OCI-LY1 (cell line): Measurements from ENCODE around the gene GUCY1A2.

Experiments used
- H2AFZ ChIP-seq: fragments of 200-600 bp; sonication (generic), shearing (Covaris generic); 2 replicates; pipeline ENCODE4 v1.6.0; 2014; ENCODE audit warnings: antibody characterized with exemption, mild to moderate bottlenecking, low read length
- H3F3A ChIP-seq: fragments of 200-600 bp; sonication (generic), shearing (Covaris generic); 2 replicates; pipeline ENCODE4 v1.6.0; 2014; ENCODE audit warnings: mild to moderate bottlenecking, antibody characterized with exemption, low read length, moderate library complexity; ENCODE audit not compliant: insufficient read depth
- H3K27ac ChIP-seq: fragments of 200-600 bp; sonication (generic); 2 replicates; pipeline ENCODE4 v1.5.1; 2014; ENCODE audit warnings: low read length, mixed run types, mild to moderate bottlenecking, low read depth; ENCODE audit not compliant: poor library complexity, severe bottlenecking
- H3K27me3 ChIP-seq: fragments of 200-600 bp; sonication (generic); 2 replicates; pipeline ENCODE4 v1.6.0; 2014; ENCODE audit warnings: antibody characterized with exemption, mild to moderate bottlenecking, low read length, moderate library complexity; ENCODE audit not compliant: insufficient read depth
- H3K36me3 ChIP-seq: fragments of 200-600 bp; sonication (generic); 2 replicates; pipeline ENCODE4 v1.6.1; 2014; ENCODE audit warnings: mild to moderate bottlenecking, antibody characterized with exemption, low read length, moderate library complexity, mixed read lengths; ENCODE audit not compliant: insufficient read depth
- H3K4me1 ChIP-seq: fragments of 200-600 bp; sonication (generic); 2 replicates; pipeline ENCODE4 v1.5.1; 2014; ENCODE audit warnings: mild to moderate bottlenecking, low read length, moderate library complexity; ENCODE audit not compliant: insufficient read depth, severe bottlenecking
- H3K4me2 ChIP-seq: fragments of 200-600 bp; sonication (generic), shearing (Covaris generic); 2 replicates; pipeline ENCODE4 v1.6.1; 2014; ENCODE audit warnings: low read length
- H3K4me3 ChIP-seq: fragments of 200-600 bp; sonication (generic); 2 replicates; pipeline ENCODE4 v1.5.1; 2014; ENCODE audit warnings: low read length, low read depth, mild to moderate bottlenecking, mixed read lengths; ENCODE audit not compliant: poor library complexity, severe bottlenecking
- H3K79me2 ChIP-seq: fragments of 200-600 bp; shearing (Covaris generic); 2 replicates; pipeline ENCODE4 v1.6.1; 2016; ENCODE audit warnings: mixed run types, low read length, mixed read lengths; ENCODE audit not compliant: insufficient read depth
- H3K9ac ChIP-seq: fragments of 200-600 bp; sonication (generic), shearing (Covaris generic); 2 replicates; pipeline ENCODE4 v1.6.1; 2014; ENCODE audit warnings: mild to moderate bottlenecking, low read length, mixed read lengths
- H3K9me2 ChIP-seq: fragments of 200-600 bp; sonication (generic), shearing (Covaris generic); 2 replicates; pipeline ENCODE4 v1.6.1; 2014; ENCODE audit warnings: low read depth, mild to moderate bottlenecking, low read length, mixed read lengths
- H3K9me3 ChIP-seq: fragments of 200-600 bp; shearing (Covaris generic); 2 replicates; pipeline ENCODE4 v1.6.1; 2014; ENCODE audit warnings: low read length, mixed read lengths
- H4K20me1 ChIP-seq: fragments of 200-600 bp; sonication (generic), shearing (Covaris generic); 2 replicates; pipeline ENCODE4 v1.6.0; 2016; ENCODE audit warnings: mild to moderate bottlenecking, low read length; ENCODE audit not compliant: insufficient read depth
- EZH2 ChIP-seq: fragments of 200-600 bp; sonication (generic), shearing (Covaris generic); IDR thresholded peaks from 2 replicates; pipeline ENCODE4 v1.8.0; 2017; ENCODE audit warnings: borderline replicate concordance, mixed run types, mild to moderate bottlenecking, antibody characterized with exemption, low read length, moderate library complexity, mixed read lengths
- TF ChIP-seq, protein P1 (sequence below): fragments of 200-600 bp; sonication (generic), shearing (Covaris generic); IDR thresholded peaks from 2 replicates; pipeline ENCODE4 v1.5.1; 2017; ENCODE audit warnings: mild to moderate bottlenecking, antibody characterized with exemption, low read length, moderate library complexity, mixed read lengths

Gene GUCY1A2

DNA sequence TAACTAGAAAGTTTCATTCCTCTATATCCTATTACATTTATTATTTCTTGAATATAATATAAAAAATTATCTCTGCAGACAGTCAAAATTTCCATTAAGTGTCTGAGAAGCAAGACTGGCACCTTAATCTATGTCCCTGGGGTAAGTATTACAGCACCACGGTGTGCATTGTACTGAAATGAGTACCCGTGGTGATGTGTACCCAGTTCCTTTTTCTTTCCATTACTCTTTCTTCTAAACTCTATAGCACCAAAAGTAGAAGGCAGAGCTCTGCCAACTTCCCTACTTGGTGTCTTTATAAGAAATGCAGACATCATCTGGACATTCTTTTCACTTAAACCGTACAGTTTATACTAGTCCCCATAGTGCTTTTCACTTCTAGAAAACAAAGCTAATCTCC lies 161.7 kb downstream of the GUCY1A2 start:
- Histone ChIP-seq H3K36me3 (no peaks in the 10 kb centered on the region), H3F3A (no peaks in the 10 kb centered on the region), H2AFZ (no peak overlapping the region), H3K4me2 (no peak overlapping the region), H3K27me3 (no peaks in the 10 kb centered on the region), H3K79me2 (no peaks in the 10 kb centered on the region), H3K4me1 (no peaks in the 10 kb centered on the region), H3K9ac (no peak overlapping the region), H3K4me3 (no peak overlapping the region), H3K9me2 (no peaks in the 10 kb centered on the region), H4K20me1 (no peaks in the 10 kb centered on the region), H3K27ac (no peak overlapping the region), H3K9me3 (no peaks in the 10 kb centered on the region)
- TF ChIP-seq, protein P1, sequence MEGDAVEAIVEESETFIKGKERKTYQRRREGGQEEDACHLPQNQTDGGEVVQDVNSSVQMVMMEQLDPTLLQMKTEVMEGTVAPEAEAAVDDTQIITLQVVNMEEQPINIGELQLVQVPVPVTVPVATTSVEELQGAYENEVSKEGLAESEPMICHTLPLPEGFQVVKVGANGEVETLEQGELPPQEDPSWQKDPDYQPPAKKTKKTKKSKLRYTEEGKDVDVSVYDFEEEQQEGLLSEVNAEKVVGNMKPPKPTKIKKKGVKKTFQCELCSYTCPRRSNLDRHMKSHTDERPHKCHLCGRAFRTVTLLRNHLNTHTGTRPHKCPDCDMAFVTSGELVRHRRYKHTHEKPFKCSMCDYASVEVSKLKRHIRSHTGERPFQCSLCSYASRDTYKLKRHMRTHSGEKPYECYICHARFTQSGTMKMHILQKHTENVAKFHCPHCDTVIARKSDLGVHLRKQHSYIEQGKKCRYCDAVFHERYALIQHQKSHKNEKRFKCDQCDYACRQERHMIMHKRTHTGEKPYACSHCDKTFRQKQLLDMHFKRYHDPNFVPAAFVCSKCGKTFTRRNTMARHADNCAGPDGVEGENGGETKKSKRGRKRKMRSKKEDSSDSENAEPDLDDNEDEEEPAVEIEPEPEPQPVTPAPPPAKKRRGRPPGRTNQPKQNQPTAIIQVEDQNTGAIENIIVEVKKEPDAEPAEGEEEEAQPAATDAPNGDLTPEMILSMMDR = no peak
- no peak for TF ChIP-seq EZH2

DNA sequence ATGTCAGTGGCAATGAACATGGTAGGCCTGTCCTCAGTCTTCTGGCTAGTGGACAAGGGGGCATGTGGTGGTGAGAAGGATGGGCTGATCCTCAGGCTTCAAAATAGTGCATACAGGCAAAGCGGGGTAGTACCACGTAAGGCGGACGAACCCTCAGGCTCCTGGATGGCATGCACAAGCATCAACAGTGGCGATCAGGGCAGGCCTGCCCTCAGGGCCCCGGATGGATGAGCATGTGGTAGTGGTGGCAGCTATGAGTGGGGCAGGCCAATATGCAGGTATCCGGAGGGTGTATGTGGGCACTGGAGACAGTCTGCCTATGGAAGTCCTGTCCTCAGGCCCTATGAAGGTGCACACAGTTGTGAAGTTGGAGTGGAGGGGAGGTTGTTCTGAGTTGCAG lies 163.8 kb downstream of the GUCY1A2 start:
- Histone ChIP-seq H4K20me1 (no peaks in the 10 kb centered on the region), H3K4me2 (no peak overlapping the region), H3K4me1 (no peaks in the 10 kb centered on the region), H3K27me3 (no peaks in the 10 kb centered on the region), H3K27ac (no peak overlapping the region), H3K9me2 (no peaks in the 10 kb centered on the region), H3K9me3 (no peaks in the 10 kb centered on the region), H2AFZ (no peak overlapping the region), H3K36me3 (no peaks in the 10 kb centered on the region), H3K4me3 (no peak overlapping the region), H3K9ac (no peak overlapping the region), H3F3A (no peaks in the 10 kb centered on the region), H3K79me2 (no peaks in the 10 kb centered on the region)
- TF ChIP-seq, protein P1 = no peak
- no peak for TF ChIP-seq EZH2

DNA sequence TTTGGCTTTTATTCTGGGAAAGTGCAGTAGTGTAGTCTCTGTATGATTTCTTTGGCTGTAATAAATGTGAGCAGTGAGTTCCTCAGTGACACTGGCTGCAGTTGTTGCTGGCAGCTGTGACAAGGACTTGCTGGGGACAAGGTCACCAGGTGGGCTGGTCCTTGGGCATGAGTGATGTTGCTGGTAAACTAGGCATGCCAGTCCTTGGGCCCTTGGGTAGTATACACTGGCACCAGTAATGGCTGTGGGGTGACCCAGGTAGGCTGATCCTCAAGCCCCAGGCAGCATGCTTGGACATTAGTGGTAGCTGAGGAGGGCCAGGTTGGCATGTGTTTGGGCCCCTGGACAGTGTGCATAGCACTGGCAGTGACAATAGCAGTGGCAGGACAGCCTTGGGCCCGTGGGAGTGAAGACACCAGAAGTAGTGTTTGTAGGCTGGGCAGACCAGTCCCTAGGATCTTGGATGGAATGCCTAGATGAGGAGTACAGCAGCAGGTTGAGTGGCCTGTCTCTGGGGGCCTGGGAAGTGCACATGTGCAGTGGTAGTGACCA lies 164.3 kb downstream of the GUCY1A2 start:
- Histone ChIP-seq H3K9ac (no peak overlapping the region), H4K20me1 (no peaks in the 10 kb centered on the region), H2AFZ (no peak overlapping the region), H3K36me3 (no peaks in the 10 kb centered on the region), H3K9me3 (no peaks in the 10 kb centered on the region), H3K79me2 (no peaks in the 10 kb centered on the region), H3K4me2 (no peak overlapping the region), H3K27me3 (no peaks in the 10 kb centered on the region), H3K27ac (no peak overlapping the region), H3K9me2 (no peaks in the 10 kb centered on the region), H3K4me1 (no peaks in the 10 kb centered on the region), H3K4me3 (no peak overlapping the region), H3F3A (no peaks in the 10 kb centered on the region)
- TF ChIP-seq EZH2 = no peak
- TF ChIP-seq, protein P1 = no peak
